ENCODE measurements around the gene ASGR2.
"Not testable (repeated sequence)": the region's sequence is repeated elsewhere in the genome, so short reads cannot be mapped to it uniquely, and the experiment has no call there.

- not testable (repeated sequence) for TF ChIP-seq CTCF (IDR thresholded peaks at IDR 0.05; ENCODE audit: poor library complexity, severe bottlenecking); EZH2 (IDR thresholded peaks at IDR 0.05; ENCODE audit: borderline replicate concordance, insufficient read depth, low read length, poor library complexity, severe bottlenecking); RAD21 (conservative IDR thresholded peaks at IDR 0.05); POLR2AphosphoS5 (IDR thresholded peaks at IDR 0.05)
These were observed 43.8 kb upstream of the ASGR2 start for GRCh38 chr17:7158424-7158823.
